IPS-18c (cell line): Measurements from ENCODE around the gene CLCN1.

Source experiments
- H3K4me3 ChIP-seq: 2 replicates; pipeline ENCODE4 v1.7.0; 2013; ENCODE audit warnings: low read depth, mild to moderate bottlenecking, low read length, moderate library complexity; ENCODE audit not compliant: insufficient read depth
- H3K9me3 ChIP-seq: one replicate; pipeline ENCODE4 v1.6.1; 2013; ENCODE audit warnings: mild to moderate bottlenecking, low read length, moderate library complexity; ENCODE audit not compliant: control insufficient read depth, insufficient read depth

Gene CLCN1

DNA sequence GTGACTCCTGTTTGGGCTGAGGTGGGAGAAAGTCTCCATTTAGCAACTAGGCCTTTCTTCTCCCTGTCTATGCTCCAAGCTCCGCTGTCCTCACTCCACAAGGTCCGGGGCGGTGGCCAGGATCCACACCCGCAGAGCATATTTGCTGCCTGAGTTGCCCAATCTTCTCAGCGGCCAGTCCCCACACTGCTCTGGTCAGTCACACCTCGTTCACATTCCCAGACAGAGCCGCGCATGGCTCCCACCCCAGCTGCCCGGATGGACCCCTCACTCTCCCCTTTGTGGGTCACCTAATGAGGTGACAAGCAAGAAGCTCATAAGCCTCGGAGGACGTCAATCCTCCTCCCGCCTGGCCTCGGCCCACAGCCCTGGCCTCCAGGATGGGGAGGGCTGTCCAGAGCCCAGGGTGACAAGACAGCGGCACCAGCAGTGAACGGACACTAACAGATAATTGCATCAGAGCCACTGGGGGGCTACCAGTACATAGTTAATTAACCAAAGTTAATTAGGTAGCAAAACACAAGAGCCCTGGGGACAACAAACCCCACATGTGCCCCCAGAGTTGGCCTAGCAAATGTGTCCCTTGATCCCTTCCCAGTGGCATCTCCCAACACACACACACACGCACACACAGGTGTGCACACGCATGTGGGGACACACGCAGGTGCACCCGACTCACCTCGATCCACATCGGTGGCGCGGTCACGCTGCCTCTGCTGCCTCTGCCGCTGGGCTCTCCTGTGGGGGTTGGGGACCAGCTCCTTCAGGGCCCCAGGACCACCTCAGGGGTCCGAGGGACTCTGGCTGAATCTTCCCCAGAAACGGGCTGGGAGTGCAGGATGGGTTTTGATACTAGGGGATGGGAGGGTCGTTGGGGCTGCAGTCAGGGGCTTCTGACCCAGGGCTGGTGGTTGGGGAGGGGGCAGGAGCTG, 81.0 kb downstream of the CLCN1 start:
- H3K4me3 ChIP-seq, result no peak overlapping the region

DNA sequence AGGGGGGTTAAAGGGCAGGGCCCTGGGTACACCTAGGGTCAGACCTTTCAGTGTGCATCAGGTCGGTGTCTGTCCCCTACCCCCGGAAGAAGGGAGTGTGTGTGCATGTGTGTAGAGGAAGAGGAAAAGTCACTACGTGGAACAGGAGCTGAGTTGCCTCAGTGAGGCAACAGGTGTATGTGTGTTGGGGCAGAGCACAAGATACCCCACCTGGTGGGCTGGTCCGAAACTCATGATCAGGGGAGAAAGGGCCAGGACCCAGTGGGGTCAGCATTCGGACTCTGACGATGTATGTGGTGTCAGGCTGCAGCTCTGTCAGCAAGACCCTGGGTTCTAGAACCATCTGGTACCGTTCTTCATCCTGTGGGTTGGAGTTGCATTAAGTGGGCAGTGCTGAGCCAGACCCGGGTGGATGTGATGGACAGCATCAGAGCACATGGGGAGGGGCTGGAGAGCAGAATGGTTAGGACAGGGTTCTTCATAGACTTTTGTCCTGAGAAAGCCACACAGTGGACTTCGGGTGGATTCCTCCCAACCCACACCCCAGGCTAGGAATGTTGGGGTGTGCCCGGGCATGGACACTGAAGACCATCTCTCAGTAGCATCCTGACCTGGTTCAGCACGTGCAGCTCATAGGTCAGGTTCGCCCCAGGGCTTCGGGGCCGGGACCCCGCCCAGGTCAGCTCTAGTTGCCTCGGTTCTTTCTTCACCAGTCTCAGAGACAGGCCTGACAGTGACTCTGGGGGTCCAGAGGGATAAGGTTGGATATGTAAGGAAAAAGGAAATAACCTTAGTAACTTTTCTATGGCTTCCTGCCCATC, 82.0 kb downstream of the CLCN1 start:
- Histone ChIP-seq H3K9me3 (no peaks in the 10 kb centered on the region), H3K4me3 (no peak overlapping the region)

More for the DNA sequence above, 81.0 kb downstream of the CLCN1 start:
- no peaks in the 10 kb centered on the region for H3K9me3 ChIP-seq

DNA sequence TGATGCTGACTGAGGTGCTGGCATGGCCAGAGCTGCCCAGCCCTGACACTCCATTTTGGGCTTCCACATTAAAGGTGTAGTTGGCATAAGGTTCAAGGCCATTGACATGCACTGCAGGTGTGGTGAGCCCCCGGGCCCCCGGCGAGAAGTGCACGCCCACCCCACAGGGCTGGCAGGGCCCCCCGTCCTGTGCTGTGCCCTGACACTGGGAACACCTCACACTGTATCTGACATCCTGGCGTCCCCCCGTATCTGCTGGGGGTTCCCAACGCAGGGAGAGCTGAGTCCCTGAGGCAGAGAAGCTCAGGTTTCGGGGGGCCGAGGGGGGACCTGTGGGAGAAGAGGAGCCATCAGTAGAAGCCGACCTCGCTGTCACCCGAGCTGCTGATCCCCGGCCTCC, 82.7 kb downstream of the CLCN1 start:
- no peaks in the 10 kb centered on the region for H3K9me3 ChIP-seq
- no peak overlapping the region for H3K4me3 ChIP-seq

DNA sequence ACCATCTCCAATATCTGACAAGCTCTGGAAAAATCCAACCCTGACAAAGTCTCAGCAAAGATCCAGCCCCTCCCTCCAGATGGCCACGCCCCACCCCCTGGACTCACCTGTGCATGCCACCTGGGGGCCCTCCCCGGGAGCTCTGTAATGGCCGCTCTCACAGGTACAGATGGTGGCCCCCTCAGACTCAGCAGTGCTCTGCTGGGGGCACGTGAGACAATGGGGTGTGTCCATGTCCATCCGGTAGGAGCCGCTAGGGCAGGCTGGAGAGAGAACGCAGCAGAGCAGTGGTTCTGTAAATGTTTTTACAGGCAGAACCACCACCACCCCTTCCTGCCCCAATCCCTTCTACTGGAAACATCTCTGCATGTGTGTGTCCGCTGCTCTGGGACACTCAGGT, 83.2 kb downstream of the CLCN1 start:
- Histone ChIP-seq H3K4me3 (no peak overlapping the region), H3K9me3 (no peaks in the 10 kb centered on the region)

DNA sequence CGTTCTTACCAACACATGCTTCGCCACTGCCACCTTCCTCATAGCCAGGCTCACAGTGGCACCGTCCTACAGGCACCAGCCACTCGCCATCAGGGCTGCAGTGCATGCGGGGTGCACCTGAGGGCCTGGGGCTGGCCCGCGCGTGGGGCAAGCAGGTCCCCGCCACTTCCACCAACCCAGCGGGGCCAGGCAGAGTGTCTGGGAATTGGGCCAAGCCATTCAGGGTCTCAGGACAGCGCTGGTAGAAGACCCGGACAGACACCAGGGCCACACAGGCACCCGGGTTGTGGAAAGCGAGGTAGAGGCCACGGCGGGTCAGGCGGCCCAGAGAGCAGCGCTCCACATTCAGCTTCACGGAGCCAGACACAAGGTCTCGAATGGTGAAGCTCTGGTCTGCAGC, 83.7 kb downstream of the CLCN1 start:
- Histone ChIP-seq H3K9me3 (no peaks in the 10 kb centered on the region), H3K4me3 (no peak overlapping the region)

DNA sequence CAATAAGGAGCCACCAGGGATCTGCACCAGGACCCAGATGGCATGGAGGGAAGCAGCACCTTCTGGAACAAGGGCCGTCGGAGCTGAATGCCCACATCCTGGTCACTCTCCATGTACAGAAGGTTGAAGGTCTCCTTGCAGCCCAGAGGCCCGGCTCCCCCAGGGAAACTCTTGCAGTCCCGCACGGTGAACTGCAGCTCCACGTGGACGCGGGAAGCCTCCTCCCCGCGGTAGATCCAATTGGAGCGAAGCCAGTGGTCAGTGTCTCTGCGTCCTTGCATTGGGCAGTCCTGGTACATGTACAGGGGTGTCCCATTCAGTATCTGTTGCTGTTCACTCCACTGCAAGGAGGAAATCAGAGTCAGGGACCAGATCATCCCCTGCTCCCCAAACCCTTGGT, 85.4 kb downstream of the CLCN1 start:
- Histone ChIP-seq H3K4me3 (no peak overlapping the region), H3K9me3 (no peaks in the 10 kb centered on the region)
